GM13976 (cell line): ENCODE results near the gene GALNT1.

Experiments used
- DNase-seq: peaks from one replicate; pipeline ENCODE4 v3.0.0; 2012; ENCODE audit warnings: low spot score
- in situ Hi-C: fragments of 300-500 bp; cut with MboI; formaldehyde crosslinking; loops from one replicate; pipeline ENCODE4 v1.12.0; 2022; ENCODE audit warnings: low sequenced_read_pairs, mixed read lengths, inconsistent platforms; ENCODE audit not compliant: unreplicated experiment
- TF ChIP-seq, protein P1 (sequence below): IDR thresholded peaks from 2 replicates; pipeline ENCODE4 v1.5.1; 2012; ENCODE audit warnings: borderline replicate concordance, mild to moderate bottlenecking; ENCODE audit not compliant: insufficient read depth; ENCODE audit errors: extremely low read depth, missing control alignments, control extremely low read depth

GALNT1 gene

DNA sequence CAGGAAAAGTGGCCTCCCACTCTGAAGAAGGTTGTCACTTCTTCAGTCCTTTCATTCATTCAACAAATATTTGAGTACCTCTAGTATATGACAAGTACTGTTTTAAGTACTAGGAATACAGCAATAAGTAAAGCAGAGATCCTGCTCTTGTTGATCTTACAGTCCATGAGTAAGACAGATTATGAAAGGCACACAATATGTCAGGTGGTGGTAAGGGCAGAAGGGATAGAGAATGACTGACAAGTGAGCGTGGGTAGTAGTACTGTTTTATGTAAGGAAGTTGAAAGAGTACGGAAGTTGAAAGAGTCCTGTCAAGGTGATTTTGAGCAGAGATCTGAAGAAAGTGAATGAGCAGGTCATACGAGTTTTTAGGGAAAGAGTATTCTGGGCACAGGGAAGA is 111.3 kb downstream of the GALNT1 start:
- TF ChIP-seq, protein P1, sequence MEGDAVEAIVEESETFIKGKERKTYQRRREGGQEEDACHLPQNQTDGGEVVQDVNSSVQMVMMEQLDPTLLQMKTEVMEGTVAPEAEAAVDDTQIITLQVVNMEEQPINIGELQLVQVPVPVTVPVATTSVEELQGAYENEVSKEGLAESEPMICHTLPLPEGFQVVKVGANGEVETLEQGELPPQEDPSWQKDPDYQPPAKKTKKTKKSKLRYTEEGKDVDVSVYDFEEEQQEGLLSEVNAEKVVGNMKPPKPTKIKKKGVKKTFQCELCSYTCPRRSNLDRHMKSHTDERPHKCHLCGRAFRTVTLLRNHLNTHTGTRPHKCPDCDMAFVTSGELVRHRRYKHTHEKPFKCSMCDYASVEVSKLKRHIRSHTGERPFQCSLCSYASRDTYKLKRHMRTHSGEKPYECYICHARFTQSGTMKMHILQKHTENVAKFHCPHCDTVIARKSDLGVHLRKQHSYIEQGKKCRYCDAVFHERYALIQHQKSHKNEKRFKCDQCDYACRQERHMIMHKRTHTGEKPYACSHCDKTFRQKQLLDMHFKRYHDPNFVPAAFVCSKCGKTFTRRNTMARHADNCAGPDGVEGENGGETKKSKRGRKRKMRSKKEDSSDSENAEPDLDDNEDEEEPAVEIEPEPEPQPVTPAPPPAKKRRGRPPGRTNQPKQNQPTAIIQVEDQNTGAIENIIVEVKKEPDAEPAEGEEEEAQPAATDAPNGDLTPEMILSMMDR, result no peak
- in situ Hi-C loops, result no loop called here
- no peak for DNase-seq

DNA sequence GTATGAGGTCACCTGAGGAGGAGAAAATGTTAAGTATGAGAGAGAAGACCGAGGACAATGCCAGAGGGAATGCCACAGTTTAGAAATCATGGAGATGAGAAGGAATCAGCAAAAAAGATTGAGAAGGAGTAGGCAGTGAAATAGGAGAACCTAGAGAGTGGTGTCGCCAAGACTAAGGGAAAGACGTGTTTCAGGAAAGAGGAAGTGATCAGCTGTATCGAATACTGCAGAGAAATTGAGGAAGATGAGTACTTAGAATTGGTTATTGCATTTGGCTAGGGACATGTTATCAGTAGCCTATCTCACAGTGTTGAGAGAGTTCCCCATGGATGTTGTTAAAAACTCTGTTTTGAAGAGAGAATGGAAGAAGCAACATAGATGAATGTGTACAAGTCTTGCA is 112.3 kb downstream of the GALNT1 start:
- TF ChIP-seq, protein P1, result no peak
- in situ Hi-C loops, result no loop called here

DNA sequence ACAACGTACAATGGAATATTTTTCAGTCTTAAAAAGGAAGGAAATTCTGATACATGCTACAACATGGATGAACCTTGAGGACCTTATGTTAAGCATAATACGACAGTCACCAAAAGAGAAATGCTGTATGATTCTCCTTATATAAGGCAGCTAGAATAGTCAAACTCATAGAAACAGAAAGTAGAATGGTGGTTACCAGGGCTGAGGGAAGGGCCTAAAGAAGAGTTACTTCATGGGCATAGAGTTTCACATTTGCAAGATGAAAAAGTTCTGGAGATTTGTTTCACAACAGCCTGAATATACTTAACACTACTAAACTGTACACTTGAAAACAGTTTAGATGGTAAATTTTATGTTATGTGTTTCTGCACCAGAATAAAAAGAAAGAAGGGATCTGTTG is 113.3 kb downstream of the GALNT1 start:
- no peak for DNase-seq
- in situ Hi-C loops, result no loop called here
- TF ChIP-seq, protein P1, result no peak

More for the DNA sequence above, 112.3 kb downstream of the GALNT1 start:
- no peak for DNase-seq

DNA sequence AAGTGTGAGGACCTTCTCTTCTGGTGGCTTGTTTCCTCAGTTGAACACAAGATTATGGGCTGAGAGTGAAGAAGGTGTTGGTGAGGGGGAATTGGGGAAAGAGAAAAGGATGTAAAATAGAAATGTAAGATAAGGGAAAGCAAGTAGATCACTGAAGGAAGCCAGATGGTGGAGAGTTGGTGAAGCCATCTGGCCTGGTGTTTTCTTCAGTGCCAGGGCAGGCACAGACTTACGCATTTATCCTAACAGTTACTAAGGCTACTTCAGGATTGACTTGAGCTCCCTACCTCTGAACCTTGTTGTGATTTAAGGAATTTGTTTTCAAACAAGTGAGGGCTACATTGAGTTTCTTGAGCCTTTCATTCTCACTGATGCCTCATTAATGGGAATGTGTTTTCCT is 113.8 kb downstream of the GALNT1 start:
- TF ChIP-seq, protein P1, result no peak
- in situ Hi-C loops, result no loop called here
- DNase-seq, result no peak

DNA sequence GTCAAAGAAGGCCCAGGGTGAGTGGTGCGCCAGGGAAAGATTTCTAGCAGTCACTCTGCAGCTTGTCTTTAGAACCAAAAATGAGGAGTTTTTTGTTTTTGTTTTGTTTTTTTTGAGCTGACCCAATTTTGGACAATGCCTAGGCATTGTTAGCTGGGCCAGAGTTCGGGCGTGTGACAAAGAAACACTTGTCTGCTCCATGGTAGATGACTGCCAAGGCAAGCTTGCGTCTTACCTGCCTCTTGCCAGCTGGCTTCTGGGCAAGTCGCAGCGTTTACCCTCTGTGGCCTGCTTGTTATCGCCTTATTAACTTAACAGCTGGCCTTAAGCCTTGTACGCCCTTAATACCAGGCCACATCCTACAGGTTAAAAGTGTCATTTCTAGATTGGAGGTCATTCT is 114.3 kb downstream of the GALNT1 start:
- TF ChIP-seq, protein P1, result no peak
- in situ Hi-C loops, result no loop called here
- no peak for DNase-seq

DNA sequence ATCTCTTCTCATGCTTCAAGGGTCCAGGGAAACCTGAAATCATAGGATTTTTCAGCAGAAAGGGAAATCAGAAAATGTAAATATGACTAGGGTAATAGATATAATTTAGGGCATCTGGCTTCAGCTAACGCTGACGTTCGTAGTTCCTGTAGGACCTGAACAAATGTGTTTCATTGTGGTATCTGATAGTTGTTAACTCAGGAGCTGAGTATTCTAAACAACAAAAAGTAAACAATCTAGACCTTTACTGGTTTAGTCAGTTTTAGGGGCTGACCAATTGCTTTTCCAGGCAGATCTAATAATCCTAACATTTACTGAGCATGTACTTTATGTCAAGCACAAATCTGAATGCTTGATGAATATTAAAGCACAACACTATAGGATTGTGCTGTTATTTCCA is 114.8 kb downstream of the GALNT1 start:
- TF ChIP-seq, protein P1, result no peak
- in situ Hi-C loops, result no loop called here

DNA sequence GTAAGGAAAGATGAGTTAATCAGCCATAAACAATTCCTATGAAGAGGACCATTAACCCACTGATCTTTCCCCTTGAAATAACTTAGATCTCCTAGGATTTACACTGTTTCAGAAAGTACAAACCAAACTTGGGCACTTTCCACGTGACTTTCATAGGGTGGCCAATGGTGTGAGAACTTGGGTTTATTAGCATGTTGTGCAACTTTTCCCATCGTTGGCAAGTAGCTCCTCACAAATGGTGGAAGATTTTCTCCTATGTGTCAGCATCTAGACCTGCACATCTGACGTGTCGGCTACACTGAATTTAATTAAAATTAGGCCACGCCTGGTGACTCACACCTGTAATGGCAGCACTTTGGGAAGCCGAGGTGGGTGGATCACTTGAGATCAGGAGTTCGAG is 116.3 kb downstream of the GALNT1 start:
- in situ Hi-C loops, result no loop called here
- TF ChIP-seq, protein P1, result no peak
- no peak for DNase-seq

More for the DNA sequence above, 114.8 kb downstream of the GALNT1 start:
- DNase-seq, result no peak
